SK-N-MC (cell line): ENCODE data around the gene LRRC52.

Source experiments
- DNase-seq: peaks from one replicate; pipeline ENCODE4 v3.0.0-alpha.2; 2011; ENCODE audit warnings: low read depth, low spot score
- H3K27ac ChIP-seq: fragments of 200-600 bp; sonication (generic); 2 replicates; pipeline ENCODE4 v1.5.1; 2016; ENCODE audit warnings: mixed run types
- H3K36me3 ChIP-seq: fragments of 200-600 bp; sonication (generic); 2 replicates; pipeline ENCODE4 v1.6.1; 2017; ENCODE audit warnings: antibody characterized with exemption, low read length, mixed read lengths; ENCODE audit not compliant: insufficient read depth
- H3K4me3 ChIP-seq: fragments of 200-600 bp; sonication (generic); 2 replicates; pipeline ENCODE4 v1.5.1; 2016
- H3K9ac ChIP-seq: fragments of 200-600 bp; sonication (generic); 2 replicates; pipeline ENCODE4 v1.8.0; 2017; ENCODE audit warnings: mixed run types, mixed read lengths; ENCODE audit not compliant: insufficient read length
- H3K9me3 ChIP-seq: fragments of 200-600 bp; sonication (generic); 2 replicates; pipeline ENCODE4 v1.6.1; 2017; ENCODE audit warnings: low read depth, mild to moderate bottlenecking, antibody characterized with exemption, low read length, moderate library complexity, mixed read lengths
- EZH2 ChIP-seq: fragments of 200-600 bp; sonication (generic); IDR thresholded peaks from one replicate; pipeline ENCODE4 v1.6.1; 2017; ENCODE audit warnings: antibody characterized with exemption
- FOXP2 ChIP-seq: optimal IDR thresholded peaks from 2 replicates; pipeline ENCODE3; 2011; ENCODE audit warnings: mild to moderate bottlenecking, moderate library complexity; ENCODE audit not compliant: insufficient read depth; ENCODE audit errors: extremely low read length, control extremely low read depth
- POLR2AphosphoS5 ChIP-seq: IDR thresholded peaks from 2 replicates; pipeline ENCODE4 v1.6.1; 2012; ENCODE audit warnings: mild to moderate bottlenecking, low read depth, low read length, borderline replicate concordance

The LRRC52 gene

GRCh38 chr1:165565751-165566490, 22.1 kb downstream of the LRRC52 start:
- no peak for TF ChIP-seq EZH2
- no peak for TF ChIP-seq POLR2AphosphoS5
- no peak for TF ChIP-seq FOXP2
- Histone ChIP-seq H3K9me3 (no peaks in the 10 kb centered on the region), H3K27ac (no peak overlapping the region), H3K36me3 (no peaks in the 10 kb centered on the region), H3K4me3 (no peak overlapping the region), H3K9ac (no peak overlapping the region)
- DNase-seq: no peak

- no peak for TF ChIP-seq EZH2
- no peak for TF ChIP-seq POLR2AphosphoS5
- TF ChIP-seq FOXP2: no peak
- DNase-seq: no peak
- Histone ChIP-seq H3K9ac (no peak overlapping the region), H3K4me3 (no peak overlapping the region), H3K36me3 (no peaks in the 10 kb centered on the region), H3K9me3 (no peaks in the 10 kb centered on the region), H3K27ac (no peak overlapping the region)
Measured at GRCh38 chr1:165570078-165570477, 26.3 kb downstream of the LRRC52 start.

DNA sequence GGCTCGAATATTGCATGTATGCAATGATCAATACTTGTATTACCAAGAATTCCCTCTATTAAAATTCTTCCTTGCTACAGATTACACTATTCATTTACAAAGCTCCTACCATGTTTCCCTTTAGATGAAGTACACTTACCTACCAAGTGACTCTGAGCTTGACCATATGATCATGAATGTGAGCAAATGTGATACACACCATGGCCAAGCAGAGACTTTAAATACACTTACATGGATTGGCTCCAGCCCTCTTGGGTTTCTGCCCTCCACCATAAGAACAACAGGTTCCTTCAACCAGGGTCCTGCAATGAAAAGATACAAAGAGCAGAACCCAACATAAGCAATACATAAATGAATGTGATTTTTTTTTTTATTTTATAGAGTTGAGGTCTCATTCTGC, 30.0 kb downstream of the LRRC52 start:
- H3K4me3 ChIP-seq: no peak overlapping the region
- H3K36me3 ChIP-seq: no peaks in the 10 kb centered on the region
- no peak for TF ChIP-seq EZH2
- no peak for TF ChIP-seq FOXP2
- no peak for TF ChIP-seq POLR2AphosphoS5
- H3K9ac ChIP-seq: no peak overlapping the region
- no peak for DNase-seq
- no peak overlapping the region for H3K27ac ChIP-seq
- no peaks in the 10 kb centered on the region for H3K9me3 ChIP-seq

DNA sequence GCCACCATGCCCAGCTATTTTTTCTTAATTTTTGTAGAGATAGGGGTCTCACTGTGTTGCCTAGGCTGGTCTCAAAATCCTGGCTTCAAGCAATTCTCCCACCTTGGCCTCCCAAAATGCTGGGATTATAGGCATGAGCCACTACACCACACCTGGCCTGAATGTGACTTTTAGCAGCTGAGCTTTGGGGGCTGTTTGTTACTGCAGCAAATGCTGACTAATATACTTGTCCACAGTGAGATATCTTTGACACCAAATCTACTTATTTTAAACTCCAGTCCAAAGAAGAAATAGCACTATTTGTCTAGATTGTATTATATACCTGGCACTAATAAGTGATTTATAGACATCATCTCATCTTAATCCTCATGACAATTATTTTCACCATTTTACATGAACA, 30.5 kb downstream of the LRRC52 start:
- no peak for DNase-seq
- no peak overlapping the region for H3K27ac ChIP-seq
- H3K36me3 ChIP-seq: no peaks in the 10 kb centered on the region
- H3K9ac ChIP-seq: no peak overlapping the region
- TF ChIP-seq EZH2: no peak
- no peak for TF ChIP-seq FOXP2
- TF ChIP-seq POLR2AphosphoS5: no peak
- no peak overlapping the region for H3K4me3 ChIP-seq
- no peaks in the 10 kb centered on the region for H3K9me3 ChIP-seq

GRCh38 chr1:165575468-165576099, 31.8 kb downstream of the LRRC52 start:
- no peak for TF ChIP-seq POLR2AphosphoS5
- TF ChIP-seq FOXP2: no peak
- no peak for TF ChIP-seq EZH2
- no peak overlapping the region for H3K27ac ChIP-seq
- no peaks in the 10 kb centered on the region for H3K9me3 ChIP-seq
- no peak for DNase-seq
- H3K36me3 ChIP-seq: no peaks in the 10 kb centered on the region
- no peak overlapping the region for H3K9ac ChIP-seq
- no peak overlapping the region for H3K4me3 ChIP-seq

- H3K9ac ChIP-seq: no peak overlapping the region
- no peaks in the 10 kb centered on the region for H3K9me3 ChIP-seq
- TF ChIP-seq EZH2: no peak
- no peak for TF ChIP-seq FOXP2
- no peak for TF ChIP-seq POLR2AphosphoS5
- H3K36me3 ChIP-seq: no peaks in the 10 kb centered on the region
- H3K27ac ChIP-seq: peak overlapping the region; percentile 27; the same call in 1 of the 2 replicates
- peak overlapping the region; percentile 7; the same call in 1 of the 2 replicates for H3K4me3 ChIP-seq
- no peak for DNase-seq
Measured at GRCh38 chr1:165576536-165576935, 32.7 kb downstream of the LRRC52 start.

DNA sequence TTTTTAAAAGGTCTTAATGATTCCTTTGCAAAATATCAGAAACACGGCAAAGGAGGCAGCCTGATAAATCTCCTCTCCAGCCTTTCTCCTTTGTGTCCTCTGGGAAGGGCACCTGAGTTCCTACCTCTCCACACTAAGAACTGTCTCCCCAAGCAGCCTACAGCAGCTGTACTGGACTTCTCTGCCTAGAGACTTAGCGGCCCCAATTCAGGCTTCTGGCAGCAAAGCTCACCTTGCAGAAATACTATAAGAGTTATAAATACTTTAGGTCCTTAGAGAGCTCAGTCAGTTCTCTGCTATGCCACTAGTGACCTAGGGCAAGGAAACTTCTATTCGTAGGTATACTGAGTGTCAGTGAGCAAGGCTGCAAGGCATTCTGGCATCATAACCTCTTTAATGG, 33.9 kb downstream of the LRRC52 start:
- H3K36me3 ChIP-seq: no peaks in the 10 kb centered on the region
- no peak for DNase-seq
- TF ChIP-seq POLR2AphosphoS5 (no peak), EZH2 (no peak), FOXP2 (no peak)

GRCh38 chr1:165580931-165581871, 37.4 kb downstream of the LRRC52 start:
- Histone ChIP-seq H3K27ac (no peak overlapping the region), H3K9me3 (no peaks in the 10 kb centered on the region), H3K36me3 (no peaks in the 10 kb centered on the region), H3K4me3 (no peak overlapping the region), H3K9ac (no peak overlapping the region)
- DNase-seq: no peak
- TF ChIP-seq POLR2AphosphoS5: no peak
- TF ChIP-seq EZH2: no peak
- no peak for TF ChIP-seq FOXP2

More for the DNA sequence above, 33.9 kb downstream of the LRRC52 start:
- H3K9me3 ChIP-seq: no peaks in the 10 kb centered on the region
- H3K27ac ChIP-seq: no peak overlapping the region
- H3K4me3 ChIP-seq: no peak overlapping the region
- H3K9ac ChIP-seq: no peak overlapping the region
